Measurements from ENCODE around the gene PIM3.

- no peak for TF ChIP-seq CTCF (IDR thresholded peaks at IDR 0.05; ENCODE audit: borderline replicate concordance, extremely low read depth, low read length, poor library complexity, severe bottlenecking)
- TF ChIP-seq EZH2 (IDR thresholded peaks at IDR 0.05; ENCODE audit: borderline replicate concordance, low read depth, low read length, severe bottlenecking) = no peak
Observed at GRCh38 chr22:49968313-49968830, 7.8 kb downstream of the PIM3 start.
